ENCODE data around the gene STK39. TPM values are rescaled to one million over a fixed set of nuclear protein-coding genes. Genes with fewer than 3 reads are reported as not detected.

Gene STK39
- total RNA-seq, 1 donor, result 18.1 TPM

DNA sequence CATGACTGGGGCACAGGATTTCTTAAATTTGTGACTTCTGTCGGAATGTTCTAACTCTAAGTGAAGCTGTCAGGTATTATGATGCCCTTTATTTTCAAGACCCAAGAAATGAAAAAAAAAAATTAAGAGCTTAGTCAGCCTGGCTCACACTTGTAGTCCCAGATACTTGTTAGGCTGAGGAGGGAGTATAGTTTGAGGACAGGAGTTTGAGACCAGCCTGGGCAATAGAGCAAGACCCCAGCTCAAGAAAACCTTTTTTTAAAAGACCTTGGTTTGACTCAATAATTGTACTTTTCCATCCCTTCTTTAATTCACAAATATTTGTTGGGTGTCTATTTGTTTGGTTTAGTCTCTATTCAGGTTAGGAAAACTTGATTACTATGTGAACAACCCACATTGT is 310.0 kb downstream of the STK39 start:
- Histone ChIP-seq H3K27me3 (ENCODE audit: insufficient read depth, low read length) (no peaks in the 10 kb centered on the region), H3K27ac (ENCODE audit: low read depth, low read length) (no peak overlapping the region), H2AFZ (ENCODE audit: low read length) (no peak overlapping the region), H4K20me1 (ENCODE audit: insufficient read depth, low read length) (no peaks in the 10 kb centered on the region), H3K79me2 (ENCODE audit: insufficient read depth, low read length) (no peaks in the 10 kb centered on the region), H3K9me3 (ENCODE audit: low read depth, low read length) (no peaks in the 10 kb centered on the region), H3K4me1 (ENCODE audit: insufficient read depth, low read length) (no peaks in the 10 kb centered on the region), H3K4me2 (ENCODE audit: insufficient read depth, low read length) (no peak overlapping the region), H3K4me3 (ENCODE audit: insufficient read depth, low read length) (no peak overlapping the region), H3K36me3 (ENCODE audit: insufficient read depth, low read length) (no peaks in the 10 kb centered on the region)
- TF ChIP-seq, protein P1, sequence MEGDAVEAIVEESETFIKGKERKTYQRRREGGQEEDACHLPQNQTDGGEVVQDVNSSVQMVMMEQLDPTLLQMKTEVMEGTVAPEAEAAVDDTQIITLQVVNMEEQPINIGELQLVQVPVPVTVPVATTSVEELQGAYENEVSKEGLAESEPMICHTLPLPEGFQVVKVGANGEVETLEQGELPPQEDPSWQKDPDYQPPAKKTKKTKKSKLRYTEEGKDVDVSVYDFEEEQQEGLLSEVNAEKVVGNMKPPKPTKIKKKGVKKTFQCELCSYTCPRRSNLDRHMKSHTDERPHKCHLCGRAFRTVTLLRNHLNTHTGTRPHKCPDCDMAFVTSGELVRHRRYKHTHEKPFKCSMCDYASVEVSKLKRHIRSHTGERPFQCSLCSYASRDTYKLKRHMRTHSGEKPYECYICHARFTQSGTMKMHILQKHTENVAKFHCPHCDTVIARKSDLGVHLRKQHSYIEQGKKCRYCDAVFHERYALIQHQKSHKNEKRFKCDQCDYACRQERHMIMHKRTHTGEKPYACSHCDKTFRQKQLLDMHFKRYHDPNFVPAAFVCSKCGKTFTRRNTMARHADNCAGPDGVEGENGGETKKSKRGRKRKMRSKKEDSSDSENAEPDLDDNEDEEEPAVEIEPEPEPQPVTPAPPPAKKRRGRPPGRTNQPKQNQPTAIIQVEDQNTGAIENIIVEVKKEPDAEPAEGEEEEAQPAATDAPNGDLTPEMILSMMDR (IDR thresholded peaks at IDR 0.05; ENCODE audit: extremely low read depth, low read depth, low read length), result no peak
- DNase-seq (ENCODE audit: insufficient read length, low spot score, missing footprints), result no peak

DNA sequence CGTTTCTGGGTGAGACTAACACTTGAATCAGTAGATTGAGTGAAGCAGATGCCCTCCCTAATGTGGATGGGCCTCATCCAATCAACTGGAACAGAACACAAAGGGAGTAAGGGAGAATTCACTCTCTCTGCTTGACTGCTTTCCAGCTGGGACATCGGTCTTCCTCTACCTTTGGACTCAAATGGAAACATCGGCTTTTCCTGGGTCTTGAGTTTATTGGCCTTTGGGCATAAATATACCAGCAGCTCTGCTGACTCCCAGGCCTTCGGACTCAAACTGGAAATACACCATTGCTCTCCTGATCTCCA is 311.6 kb downstream of the STK39 start:
- Histone ChIP-seq H3K4me1 (ENCODE audit: insufficient read depth, low read length) (no peaks in the 10 kb centered on the region), H3K27ac (ENCODE audit: low read depth, low read length) (no peak overlapping the region), H2AFZ (ENCODE audit: low read length) (no peak overlapping the region), H3K4me3 (ENCODE audit: insufficient read depth, low read length) (no peak overlapping the region), H3K4me2 (ENCODE audit: insufficient read depth, low read length) (no peak overlapping the region), H3K27me3 (ENCODE audit: insufficient read depth, low read length) (no peaks in the 10 kb centered on the region), H3K79me2 (ENCODE audit: insufficient read depth, low read length) (no peaks in the 10 kb centered on the region), H3K36me3 (ENCODE audit: insufficient read depth, low read length) (no peaks in the 10 kb centered on the region), H4K20me1 (ENCODE audit: insufficient read depth, low read length) (no peaks in the 10 kb centered on the region), H3K9me3 (ENCODE audit: low read depth, low read length) (no peaks in the 10 kb centered on the region)
- TF ChIP-seq, protein P1 (IDR thresholded peaks at IDR 0.05; ENCODE audit: extremely low read depth, low read depth, low read length), result no peak
- no peak for DNase-seq (ENCODE audit: insufficient read length, low spot score, missing footprints)

DNA sequence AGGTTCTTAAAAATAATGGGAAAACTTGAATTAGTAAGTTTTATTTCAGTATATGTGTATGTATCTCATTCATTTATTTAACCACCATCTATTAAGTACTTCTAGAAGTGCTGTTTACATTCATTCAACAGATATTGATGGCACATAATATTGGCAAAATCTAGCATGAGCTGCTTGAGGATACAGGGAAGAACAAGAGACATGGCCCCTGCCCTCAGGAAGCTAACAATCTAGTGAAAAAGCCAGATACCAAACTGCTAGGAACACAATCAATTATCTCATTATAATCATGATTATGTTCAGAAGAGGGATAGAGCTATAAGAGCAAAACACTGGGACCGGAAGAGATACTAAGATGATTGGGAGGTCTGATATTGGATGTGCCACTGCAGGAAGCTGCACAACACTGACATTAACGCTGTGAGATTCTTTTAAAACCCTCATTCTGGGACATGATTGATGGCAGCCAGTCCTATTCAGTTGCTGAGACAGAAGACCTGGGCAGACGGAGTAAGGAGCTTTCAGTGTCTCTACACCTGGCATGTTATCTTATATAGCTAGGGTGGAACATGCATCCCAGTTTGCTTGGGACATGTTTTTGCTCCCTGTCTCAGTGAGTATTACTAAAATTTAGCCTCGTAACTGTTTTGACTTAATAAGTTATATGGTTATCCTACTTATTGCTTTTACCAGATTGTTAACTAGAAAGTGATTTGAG is 314.1 kb downstream of the STK39 start:
- Histone ChIP-seq H3K4me2 (ENCODE audit: insufficient read depth, low read length) (no peak overlapping the region), H3K27me3 (ENCODE audit: insufficient read depth, low read length) (no peaks in the 10 kb centered on the region), H3K79me2 (ENCODE audit: insufficient read depth, low read length) (no peaks in the 10 kb centered on the region), H3K36me3 (ENCODE audit: insufficient read depth, low read length) (no peaks in the 10 kb centered on the region), H3K9me3 (ENCODE audit: low read depth, low read length) (no peaks in the 10 kb centered on the region), H2AFZ (ENCODE audit: low read length) (no peak overlapping the region), H3K27ac (ENCODE audit: low read depth, low read length) (no peak overlapping the region), H4K20me1 (ENCODE audit: insufficient read depth, low read length) (no peaks in the 10 kb centered on the region), H3K4me3 (ENCODE audit: insufficient read depth, low read length) (no peak overlapping the region), H3K4me1 (ENCODE audit: insufficient read depth, low read length) (no peaks in the 10 kb centered on the region)
- no peak for DNase-seq (ENCODE audit: insufficient read length, low spot score, missing footprints)
- TF ChIP-seq, protein P1 (IDR thresholded peaks at IDR 0.05; ENCODE audit: extremely low read depth, low read depth, low read length), result no peak

DNA sequence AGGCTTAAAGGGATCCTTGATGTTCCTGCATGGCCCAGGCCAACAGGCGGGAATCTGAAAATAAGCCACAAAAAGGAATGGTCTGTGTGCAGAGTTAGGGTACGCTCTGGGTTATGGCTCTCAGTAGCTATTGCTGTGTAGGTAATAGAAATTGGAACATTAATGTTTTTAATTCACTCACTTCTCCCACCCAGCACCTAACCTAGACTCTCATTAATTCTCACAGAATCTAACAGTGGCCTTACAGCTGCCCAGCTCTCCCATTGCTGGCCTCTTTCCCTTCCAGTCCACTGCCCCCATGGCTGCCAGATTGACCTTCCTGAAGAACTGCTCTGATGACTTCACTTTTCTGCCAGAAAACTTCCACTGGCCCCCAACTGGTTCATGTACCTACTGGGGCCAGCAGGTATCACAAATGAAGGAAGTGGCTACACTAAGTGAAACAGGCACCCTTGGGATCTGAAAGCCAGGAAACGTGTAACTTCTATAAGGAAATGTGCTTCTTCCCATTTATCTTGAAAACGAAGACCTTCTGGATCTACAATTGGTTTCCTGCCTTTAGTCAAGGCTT is 315.2 kb downstream of the STK39 start:
- Histone ChIP-seq H3K4me1 (ENCODE audit: insufficient read depth, low read length) (no peaks in the 10 kb centered on the region), H2AFZ (ENCODE audit: low read length) (no peak overlapping the region), H3K79me2 (ENCODE audit: insufficient read depth, low read length) (no peaks in the 10 kb centered on the region), H3K4me3 (ENCODE audit: insufficient read depth, low read length) (no peak overlapping the region), H3K27me3 (ENCODE audit: insufficient read depth, low read length) (no peaks in the 10 kb centered on the region), H3K4me2 (ENCODE audit: insufficient read depth, low read length) (no peak overlapping the region), H4K20me1 (ENCODE audit: insufficient read depth, low read length) (no peaks in the 10 kb centered on the region), H3K9me3 (ENCODE audit: low read depth, low read length) (no peaks in the 10 kb centered on the region), H3K36me3 (ENCODE audit: insufficient read depth, low read length) (no peaks in the 10 kb centered on the region), H3K27ac (ENCODE audit: low read depth, low read length) (no peak overlapping the region)
- no peak for DNase-seq (ENCODE audit: insufficient read length, low spot score, missing footprints)
- TF ChIP-seq, protein P1 (IDR thresholded peaks at IDR 0.05; ENCODE audit: extremely low read depth, low read depth, low read length), result no peak

All from osteoblast (primary cell).